Measurements from ENCODE around the gene TCP11L2. TPM values are rescaled to one million over a fixed set of nuclear protein-coding genes. Genes with fewer than 3 reads are reported as not detected.

TCP11L2 gene
- polyA plus RNA-seq, 3 donors, result 23.5 to 37.3 (median 35.8) TPM

DNA sequence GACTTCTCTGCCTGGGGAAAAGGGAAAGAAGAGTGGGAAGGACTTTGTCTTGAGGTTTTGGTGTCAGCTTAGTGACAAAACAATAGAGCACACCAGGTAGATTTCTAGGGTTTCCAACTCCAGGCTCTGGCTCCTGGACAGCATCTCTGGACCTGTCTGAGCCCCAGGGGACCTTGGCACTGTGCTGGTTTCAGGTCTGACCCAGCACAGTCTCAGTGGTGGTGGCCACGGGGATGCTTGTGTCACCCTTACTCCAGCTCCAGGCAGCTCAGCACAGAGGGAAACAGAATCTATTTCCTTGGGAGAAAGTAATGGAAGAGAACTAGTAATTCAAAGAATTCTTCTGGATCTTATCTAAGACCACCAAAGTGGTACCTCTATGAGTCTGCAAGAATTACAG lies 43.6 kb upstream of the TCP11L2 start:
- Mint-ChIP-seq H3K27ac (no peak overlapping the region), H3K9me3 (peaks cover 0 to 6% (median 0%) of the 10 kb centered on the region in 7 donors), H3K27me3 (ENCODE audit: low read depth in 3 of 3) (peaks cover 0 to 7% (median 5%) of the 10 kb centered on the region in 3 donors), H3K36me3 (peaks cover 0 to 3% of the 10 kb centered on the region in 2 donors), H3K4me3 (no peak overlapping the region), H3K4me1 (peaks cover 4% of the 10 kb centered on the region)
- no CpG with 5 or more reads among the region's 1 CpG for WGBS (ENCODE audit: insufficient coverage)
- Histone ChIP-seq H4K20me1 (ENCODE audit: insufficient read depth, low read length) (no peaks in the 10 kb centered on the region), H3K27me3 (ENCODE audit: control insufficient read depth in 2 of 2, insufficient read depth in 2 of 2, low read length in 2 of 2) (no peaks in the 10 kb centered on the region), H3K9me3 (replicated peaks in 1 of 2; ENCODE audit: control insufficient read depth in 1 of 2, insufficient read depth in 1 of 2, low read length in 2 of 2) (no peaks in the 10 kb centered on the region), H3K9ac (ENCODE audit: insufficient read depth, low read length, poor library complexity, severe bottlenecking) (no peak overlapping the region), H3K4me1 (ENCODE audit: control insufficient read depth in 1 of 2, insufficient read depth in 2 of 2, low read length in 2 of 2) (peaks cover 0 to 8% of the 10 kb centered on the region in 2 donors), H3K79me2 (ENCODE audit: insufficient read depth, low read length) (no peaks in the 10 kb centered on the region), H3K4me2 (replicated peaks; ENCODE audit: extremely low read depth, low read length, poor library complexity, severe bottlenecking) (no peak overlapping the region), H3K36me3 (replicated peaks in 1 of 2; ENCODE audit: control insufficient read depth in 1 of 2, insufficient read depth in 2 of 2, low read length in 2 of 2) (no peaks in the 10 kb centered on the region), H3K4me3 (replicated peaks in 1 of 3; ENCODE audit: low read depth in 2 of 3, low read length in 3 of 3) (no peak overlapping the region), H3K27ac (ENCODE audit: low read depth in 1 of 2, low read length in 2 of 2) (no peak overlapping the region), H2AFZ (ENCODE audit: insufficient read depth, low read depth, low read length, poor library complexity, severe bottlenecking) (no peak overlapping the region)
- no peak for DNase-seq
- intact Hi-C loops (cut with micrococcal nuclease), result no loop called here
- TF ChIP-seq, protein P1, sequence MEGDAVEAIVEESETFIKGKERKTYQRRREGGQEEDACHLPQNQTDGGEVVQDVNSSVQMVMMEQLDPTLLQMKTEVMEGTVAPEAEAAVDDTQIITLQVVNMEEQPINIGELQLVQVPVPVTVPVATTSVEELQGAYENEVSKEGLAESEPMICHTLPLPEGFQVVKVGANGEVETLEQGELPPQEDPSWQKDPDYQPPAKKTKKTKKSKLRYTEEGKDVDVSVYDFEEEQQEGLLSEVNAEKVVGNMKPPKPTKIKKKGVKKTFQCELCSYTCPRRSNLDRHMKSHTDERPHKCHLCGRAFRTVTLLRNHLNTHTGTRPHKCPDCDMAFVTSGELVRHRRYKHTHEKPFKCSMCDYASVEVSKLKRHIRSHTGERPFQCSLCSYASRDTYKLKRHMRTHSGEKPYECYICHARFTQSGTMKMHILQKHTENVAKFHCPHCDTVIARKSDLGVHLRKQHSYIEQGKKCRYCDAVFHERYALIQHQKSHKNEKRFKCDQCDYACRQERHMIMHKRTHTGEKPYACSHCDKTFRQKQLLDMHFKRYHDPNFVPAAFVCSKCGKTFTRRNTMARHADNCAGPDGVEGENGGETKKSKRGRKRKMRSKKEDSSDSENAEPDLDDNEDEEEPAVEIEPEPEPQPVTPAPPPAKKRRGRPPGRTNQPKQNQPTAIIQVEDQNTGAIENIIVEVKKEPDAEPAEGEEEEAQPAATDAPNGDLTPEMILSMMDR (IDR thresholded peaks at IDR 0.05), result no peak

DNA sequence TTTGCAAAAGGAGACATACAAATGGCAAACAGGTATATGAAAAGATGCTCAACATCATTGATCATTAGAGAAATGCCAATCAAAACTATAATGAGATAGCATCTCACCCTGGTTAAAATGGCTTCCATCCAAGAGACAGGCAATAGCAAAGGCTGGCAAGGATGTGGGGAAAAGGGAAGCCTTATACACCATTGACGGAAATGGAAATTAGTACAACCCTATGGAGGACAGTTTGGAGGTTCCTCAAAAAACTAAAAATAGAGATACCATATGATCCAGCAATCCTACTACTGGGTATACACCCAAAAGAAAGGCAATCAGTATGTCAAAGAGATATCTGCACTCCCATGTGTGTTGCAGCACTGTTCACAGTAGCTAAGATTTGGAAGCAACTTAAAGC lies 37.4 kb upstream of the TCP11L2 start:
- intact Hi-C loops (cut with micrococcal nuclease), result no loop called here
- peaks cover 38% of the 10 kb centered on the region for H3K4me1 Mint-ChIP-seq
- peaks cover 0 to under 1% (median 0%) of the 10 kb centered on the region in 7 donors for H3K9me3 Mint-ChIP-seq
- no peak overlapping the region for H3K9ac ChIP-seq (ENCODE audit: insufficient read depth, low read length, poor library complexity, severe bottlenecking)
- no peak overlapping the region for H2AFZ ChIP-seq (ENCODE audit: insufficient read depth, low read depth, low read length, poor library complexity, severe bottlenecking)
- H4K20me1 ChIP-seq (ENCODE audit: insufficient read depth, low read length), result no peaks in the 10 kb centered on the region
- no peak overlapping the region for H3K4me3 ChIP-seq (replicated peaks in 1 of 3; ENCODE audit: low read depth in 2 of 3, low read length in 3 of 3)
- H3K36me3 Mint-ChIP-seq, result no peaks in the 10 kb centered on the region
- H3K79me2 ChIP-seq (ENCODE audit: insufficient read depth, low read length), result no peaks in the 10 kb centered on the region
- no peak overlapping the region for H3K27ac ChIP-seq (ENCODE audit: low read depth in 1 of 2, low read length in 2 of 2)
- H3K9me3 ChIP-seq (replicated peaks in 1 of 2; ENCODE audit: control insufficient read depth in 1 of 2, insufficient read depth in 1 of 2, low read length in 2 of 2), result no peaks in the 10 kb centered on the region
- no peaks in the 10 kb centered on the region for H3K27me3 ChIP-seq (ENCODE audit: control insufficient read depth in 2 of 2, insufficient read depth in 2 of 2, low read length in 2 of 2)
- no CpG with 5 or more reads among the region's 1 CpG for WGBS (ENCODE audit: insufficient coverage)
- TF ChIP-seq, protein P1 (IDR thresholded peaks at IDR 0.05), result no peak
- no peak overlapping the region for H3K4me2 ChIP-seq (replicated peaks; ENCODE audit: extremely low read depth, low read length, poor library complexity, severe bottlenecking)
- peak overlapping the region in 1 of 2 donors; percentile 6 for H3K4me3 Mint-ChIP-seq
- peak in 2 of 3 donors; percentile 23 to 34 for DNase-seq
- H3K4me1 ChIP-seq (ENCODE audit: control insufficient read depth in 1 of 2, insufficient read depth in 2 of 2, low read length in 2 of 2), result peaks cover 29 to 46% of the 10 kb centered on the region in 2 donors
- peaks cover 0 to 5% (median 4%) of the 10 kb centered on the region in 3 donors for H3K27me3 Mint-ChIP-seq (ENCODE audit: low read depth in 3 of 3)
- H3K27ac Mint-ChIP-seq, result peak overlapping the region in 1 of 7 donors; percentile 24
- no peaks in the 10 kb centered on the region for H3K36me3 ChIP-seq (replicated peaks in 1 of 2; ENCODE audit: control insufficient read depth in 1 of 2, insufficient read depth in 2 of 2, low read length in 2 of 2)

Data from CD14-positive monocyte (primary cell).